HEK293T (cell line): ENCODE data around the gene IRAG1.

Experiments
- BHLHE40 ChIP-seq: fragments of 450-650 bp; IDR thresholded peaks from 2 replicates; pipeline ENCODE4 v1.6.1; 2016; ENCODE audit warnings: mild to moderate bottlenecking, moderate library complexity, borderline replicate concordance
- CTBP1 ChIP-seq: fragments of 450-650 bp; IDR thresholded peaks from 2 replicates; pipeline ENCODE4 v1.6.1; 2016; ENCODE audit warnings: borderline replicate concordance
- ELF4 ChIP-seq: fragments of 450-650 bp; IDR thresholded peaks from 2 replicates; pipeline ENCODE4 v1.6.1; 2017; ENCODE audit warnings: antibody characterized with exemption
- FOXA1 ChIP-seq: fragments of 450-650 bp; IDR thresholded peaks from 2 replicates; pipeline ENCODE4 v1.6.1; 2016; ENCODE audit warnings: mild to moderate bottlenecking
- FOXK2 ChIP-seq: fragments of 450-650 bp; IDR thresholded peaks from 2 replicates; pipeline ENCODE4 v1.6.1; 2016; ENCODE audit warnings: mild to moderate bottlenecking
- FOXM1 ChIP-seq: fragments of 450-650 bp; IDR thresholded peaks from 2 replicates; pipeline ENCODE4 v1.6.1; 2017; ENCODE audit warnings: mild to moderate bottlenecking, borderline replicate concordance
- PKNOX1 ChIP-seq: fragments of 450-650 bp; IDR thresholded peaks from 2 replicates; pipeline ENCODE4 v1.6.1; 2016
- SP1 ChIP-seq: fragments of 450-650 bp; IDR thresholded peaks from 2 replicates; pipeline ENCODE4 v1.6.1; 2017
- SUZ12 ChIP-seq: fragments of 450-650 bp; IDR thresholded peaks from 2 replicates; pipeline ENCODE4 v1.6.1; 2016; ENCODE audit warnings: mild to moderate bottlenecking
- TARDBP ChIP-seq: fragments of 450-650 bp; IDR thresholded peaks from 2 replicates; pipeline ENCODE4 v1.6.1; 2016
- ZNF384 ChIP-seq: fragments of 450-650 bp; IDR thresholded peaks from 2 replicates; pipeline ENCODE4 v1.6.1; 2016

- no peak for TF ChIP-seq SUZ12
- TF ChIP-seq CTBP1 = no peak
- no peak for TF ChIP-seq ELF4
- TF ChIP-seq ZNF384 = no peak
- no peak for TF ChIP-seq BHLHE40
- no peak for TF ChIP-seq FOXK2
- TF ChIP-seq SP1 = no peak
- no peak for TF ChIP-seq FOXM1
- no peak for TF ChIP-seq TARDBP
- TF ChIP-seq FOXA1 = no peak
- no peak for TF ChIP-seq PKNOX1
These were observed 3.1 kb upstream of the IRAG1 start for GRCh38 chr11:10696468-10697322.
